Germinal center (tissue), 1 donor: ENCODE measurements around the gene PTPRG.
"Not testable (repeated sequence)": the region's sequence is repeated elsewhere in the genome, so short reads cannot be mapped to it uniquely, and the experiment has no call there.

ENCODE experiments used
- DNase-seq: peaks from one replicate; pipeline ENCODE4 v3.0.0; 2012; ENCODE audit warnings: mixed read lengths, low spot score

The PTPRG gene

DNA sequence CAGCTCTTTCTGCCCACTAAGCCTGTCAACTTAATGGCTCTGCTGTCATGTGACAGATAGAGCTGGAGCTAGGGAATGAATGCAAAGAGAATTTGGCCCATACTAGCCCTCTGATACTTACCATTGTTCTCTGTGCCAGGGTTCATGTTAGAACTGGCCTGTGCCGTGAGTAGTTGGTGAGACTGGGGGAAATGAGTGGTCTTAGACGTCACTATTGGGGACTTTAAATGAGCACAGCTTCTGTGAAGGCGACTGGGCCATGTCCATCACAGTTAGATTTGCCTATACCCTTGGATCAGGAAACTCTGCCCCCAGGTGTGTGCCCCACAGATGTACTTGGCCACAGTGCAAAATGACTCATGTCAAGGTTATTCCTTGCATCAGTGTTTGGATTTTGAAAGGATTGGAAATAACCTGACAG lies 124.9 kb downstream of the PTPRG start:
- no peak for DNase-seq

DNA sequence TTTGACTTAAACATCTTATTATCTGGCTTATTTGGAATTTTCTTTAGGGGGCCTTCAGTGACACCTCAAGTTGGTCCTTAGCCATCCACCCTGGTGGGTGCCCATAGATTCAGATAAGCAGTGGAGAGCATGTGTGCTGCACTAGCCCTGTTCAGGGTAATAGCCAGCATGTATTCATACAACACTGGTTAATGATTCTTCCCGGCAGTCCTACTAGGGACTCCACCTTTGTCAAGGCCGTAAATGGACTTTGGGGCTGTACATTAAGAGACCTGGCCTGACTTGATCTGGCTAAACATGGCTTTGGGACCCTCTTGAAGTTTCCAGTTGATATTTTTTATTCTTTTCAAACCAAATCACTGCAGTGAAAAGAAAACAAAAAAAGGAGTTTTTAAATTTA lies 125.8 kb downstream of the PTPRG start:
- no peak for DNase-seq

GRCh38 chr3:61687663-61688306 lies 126.4 kb downstream of the PTPRG start:
- DNase-seq: no peak

DNA sequence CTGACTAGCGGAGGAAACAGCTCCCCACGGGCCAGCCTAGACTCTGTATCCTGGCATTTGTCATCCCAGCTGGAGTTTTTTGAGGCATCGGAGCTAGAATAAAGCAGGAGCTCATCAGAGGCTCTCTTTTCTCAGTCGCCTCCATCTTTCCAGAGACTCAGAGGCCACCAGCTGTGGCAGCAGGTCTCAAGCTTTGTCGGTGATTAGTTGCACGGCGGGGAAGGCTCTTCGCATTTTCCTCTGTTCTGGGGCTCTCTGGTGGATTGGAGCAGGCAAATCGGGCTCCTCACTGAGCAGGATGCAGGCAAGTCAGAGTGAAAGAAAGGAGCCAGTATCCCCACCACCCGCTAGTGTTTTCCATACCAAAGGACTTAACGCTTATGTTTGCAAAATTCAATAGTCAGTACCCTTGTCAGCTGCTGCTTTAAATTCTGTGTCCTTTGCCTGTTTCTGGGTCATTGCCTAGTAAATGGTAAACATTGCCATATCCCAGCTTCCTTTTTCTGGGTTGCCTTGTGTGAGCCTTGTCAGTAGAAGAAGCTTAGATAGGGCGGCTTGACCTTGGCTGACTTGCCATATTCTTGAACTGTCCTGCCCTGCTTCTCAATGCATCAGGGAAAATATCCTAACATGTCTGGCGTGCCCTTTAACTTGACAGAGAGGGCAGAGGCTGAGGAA lies 127.1 kb downstream of the PTPRG start:
- DNase-seq: no peak

GRCh38 chr3:61690016-61690415 lies 128.6 kb downstream of the PTPRG start:
- no peak for DNase-seq

GRCh38 chr3:61691466-61691865 lies 130.1 kb downstream of the PTPRG start:
- no peak for DNase-seq

DNA sequence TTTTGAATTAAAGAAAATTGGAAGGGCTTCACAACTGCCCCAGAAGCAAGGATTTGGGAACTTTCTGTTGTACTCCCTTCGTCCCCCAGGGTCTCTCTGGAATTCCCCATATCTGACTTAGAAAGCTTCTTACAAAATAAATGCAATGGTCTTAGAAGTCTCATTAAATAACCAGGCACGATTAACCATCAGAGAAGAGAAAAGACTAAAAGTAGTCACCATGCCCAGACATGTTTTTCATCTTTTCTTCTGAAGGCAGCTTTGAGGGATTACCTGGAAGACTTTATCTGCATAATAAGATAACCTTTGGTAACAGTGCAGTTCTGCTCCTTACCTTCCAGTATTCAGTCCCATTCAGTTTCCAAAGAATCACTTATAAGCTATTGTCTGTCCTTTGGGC lies 135.9 kb downstream of the PTPRG start:
- DNase-seq: no peak

DNA sequence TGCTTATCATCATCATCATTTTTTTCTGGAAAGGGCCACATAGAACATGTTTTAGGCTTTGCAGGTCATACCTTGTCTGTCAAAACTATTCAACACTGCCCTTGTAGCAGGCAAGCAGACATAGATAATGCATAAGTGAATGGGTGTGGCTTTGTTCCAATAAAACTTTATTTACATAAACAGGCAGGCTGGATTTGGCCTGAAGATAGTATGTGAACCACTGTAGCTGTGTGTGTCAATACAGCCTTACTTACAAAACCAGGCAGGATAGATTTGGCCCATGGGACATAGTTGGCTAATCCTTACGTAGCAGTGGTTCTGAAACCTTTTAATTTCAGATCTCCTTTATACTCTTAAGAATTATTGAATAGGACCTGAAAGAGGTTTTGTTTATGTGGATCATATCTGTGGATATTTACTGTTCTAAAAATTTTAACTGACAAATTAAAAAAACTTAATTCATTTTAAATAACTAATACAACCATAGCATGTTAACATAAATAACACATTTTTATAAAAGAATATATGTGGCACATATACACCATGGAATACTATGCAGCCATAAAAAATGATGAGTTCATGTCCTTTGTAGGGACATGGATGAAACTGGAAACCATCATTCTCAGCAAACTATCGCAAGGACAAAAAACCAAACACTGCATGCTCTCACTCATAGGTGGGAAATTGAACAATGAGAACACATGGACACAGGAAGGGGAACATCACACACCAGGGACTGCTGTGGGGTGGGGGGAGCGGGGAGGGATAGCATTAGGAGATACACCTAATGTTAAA lies 137.1 kb downstream of the PTPRG start:
- DNase-seq: not testable (repeated sequence)

- DNase-seq: no peak
Observed at GRCh38 chr3:61699622-61700021, 138.3 kb downstream of the PTPRG start.

- DNase-seq: no peak
Observed at GRCh38 chr3:61701011-61701410, 139.6 kb downstream of the PTPRG start.

DNA sequence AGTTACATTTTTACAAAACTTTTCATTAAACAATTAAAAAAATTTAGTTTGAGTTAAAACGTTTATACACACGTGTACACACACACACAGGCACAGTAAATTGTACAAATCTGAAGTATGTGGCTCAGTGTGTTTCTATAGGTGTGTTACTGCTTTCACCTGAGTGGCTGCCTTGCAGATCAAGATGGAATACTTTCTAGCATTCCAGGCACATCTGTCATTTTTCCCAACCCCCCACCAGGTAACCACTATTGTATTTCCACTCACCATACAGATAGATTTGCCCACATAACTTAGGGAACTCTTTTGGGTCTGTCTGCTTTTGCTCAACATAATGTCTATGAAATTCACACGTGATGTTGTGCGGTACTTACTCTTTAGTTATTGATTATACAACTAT lies 141.1 kb downstream of the PTPRG start:
- DNase-seq: no peak

GRCh38 chr3:61704807-61705206 lies 143.4 kb downstream of the PTPRG start:
- DNase-seq: no peak

DNA sequence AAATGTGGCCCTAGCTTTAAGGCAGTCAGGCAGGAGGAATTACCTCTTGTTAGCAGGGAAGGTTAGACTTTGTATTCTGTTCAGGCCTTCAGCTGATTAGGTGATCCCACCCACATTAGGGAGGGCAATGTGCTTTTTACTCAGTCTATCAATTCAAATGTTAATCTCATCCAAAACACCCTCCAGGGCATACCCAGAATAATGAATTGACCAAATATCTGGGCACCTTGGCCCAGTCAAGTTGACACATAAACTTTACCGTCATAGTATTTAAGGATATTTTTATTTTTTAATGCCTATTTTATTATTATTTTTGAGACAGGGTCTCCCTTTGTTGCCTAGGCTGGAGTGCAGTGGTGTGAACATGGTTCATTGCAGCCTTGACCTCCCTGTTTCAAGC lies 146.1 kb downstream of the PTPRG start:
- no peak for DNase-seq

- not testable (repeated sequence) for DNase-seq
Observed at GRCh38 chr3:61710920-61711319, 149.5 kb downstream of the PTPRG start.

DNA sequence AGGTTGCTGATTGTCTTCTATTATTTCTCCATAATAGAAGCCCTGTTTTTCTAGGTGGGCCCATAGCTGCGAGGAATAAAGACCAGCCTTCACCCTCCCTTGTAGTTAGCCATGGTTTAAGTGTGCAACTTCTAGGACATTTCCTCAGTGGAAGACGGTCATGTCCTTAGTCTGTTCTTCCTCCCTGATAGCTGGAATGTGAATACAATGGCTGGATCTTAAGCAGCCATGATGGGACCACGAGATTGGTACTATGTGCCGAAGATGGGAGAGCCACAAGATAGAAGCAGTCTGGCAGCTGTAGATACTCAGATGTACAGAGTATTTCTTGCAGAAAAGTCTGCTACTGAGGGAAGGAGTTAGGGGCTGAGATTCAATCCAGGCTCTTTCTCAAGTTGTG lies 152.9 kb downstream of the PTPRG start:
- DNase-seq: no peak

DNA sequence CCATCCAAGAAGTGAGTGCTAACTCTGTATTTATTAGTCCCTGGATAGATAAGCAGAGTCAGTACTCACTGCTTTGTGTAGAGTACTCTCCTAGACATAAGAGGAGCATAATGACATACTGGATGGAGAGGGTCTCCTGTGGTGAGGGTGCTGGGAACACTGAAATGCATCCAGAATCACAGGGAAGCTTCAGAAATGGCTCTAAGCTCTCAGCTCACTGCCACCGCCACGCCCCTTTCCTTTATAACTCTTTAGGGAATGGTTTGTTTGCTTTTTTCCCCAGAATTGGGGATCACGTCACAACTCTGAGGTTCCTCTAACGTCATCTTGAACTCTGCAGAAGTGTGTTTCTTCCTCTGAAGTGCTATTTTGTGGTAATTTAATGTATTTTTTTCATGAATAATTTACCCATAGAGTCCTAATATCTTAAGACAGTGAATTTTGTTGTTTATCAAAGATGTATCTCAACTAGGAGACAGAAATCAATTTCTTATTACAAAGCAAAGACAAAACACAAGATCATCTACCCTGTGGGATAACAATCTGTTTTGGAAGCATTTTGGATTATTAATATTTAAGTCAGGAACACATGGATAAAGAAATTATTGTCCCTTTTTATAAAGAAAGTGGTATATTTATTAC lies 154.6 kb downstream of the PTPRG start:
- DNase-seq: no peak

DNA sequence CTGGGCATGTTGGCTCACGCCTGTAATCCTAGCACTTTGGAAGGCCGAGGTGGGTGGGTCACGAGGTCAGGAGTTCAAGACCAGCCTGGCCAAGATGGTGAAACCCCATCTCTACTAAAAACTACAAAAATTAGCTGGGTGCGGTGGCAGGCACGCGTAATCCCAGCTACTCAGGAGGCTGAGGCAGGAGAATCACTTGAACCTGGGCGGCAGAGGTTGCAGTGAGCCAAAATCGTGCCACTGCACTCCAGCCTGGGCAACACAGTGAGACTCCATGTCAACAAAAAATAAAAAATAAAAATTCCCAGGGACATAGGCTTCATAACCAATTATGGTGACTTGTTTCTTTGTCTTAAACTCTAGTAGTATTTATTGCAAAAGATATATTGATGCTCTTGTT lies 155.3 kb downstream of the PTPRG start:
- DNase-seq: not testable (repeated sequence)

DNA sequence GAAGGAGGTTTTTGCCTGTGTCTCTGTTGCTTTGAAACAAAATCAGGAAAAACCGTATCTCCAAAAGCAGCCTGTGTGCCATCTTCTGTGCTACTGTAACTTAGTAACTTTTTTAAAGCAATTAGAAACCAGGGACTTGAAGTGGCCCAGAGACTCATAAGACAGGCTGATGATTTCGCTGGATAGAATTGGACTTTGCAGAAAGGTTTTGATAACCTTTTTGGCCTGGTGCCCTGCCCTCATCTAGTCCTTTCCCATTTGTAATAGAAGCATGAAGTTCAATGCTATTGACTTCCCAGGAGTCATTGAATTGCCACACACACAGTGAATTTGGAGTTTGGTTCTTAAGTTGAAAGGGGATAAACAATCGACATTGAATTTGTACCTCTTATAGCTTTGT lies 157.2 kb downstream of the PTPRG start:
- no peak for DNase-seq

DNA sequence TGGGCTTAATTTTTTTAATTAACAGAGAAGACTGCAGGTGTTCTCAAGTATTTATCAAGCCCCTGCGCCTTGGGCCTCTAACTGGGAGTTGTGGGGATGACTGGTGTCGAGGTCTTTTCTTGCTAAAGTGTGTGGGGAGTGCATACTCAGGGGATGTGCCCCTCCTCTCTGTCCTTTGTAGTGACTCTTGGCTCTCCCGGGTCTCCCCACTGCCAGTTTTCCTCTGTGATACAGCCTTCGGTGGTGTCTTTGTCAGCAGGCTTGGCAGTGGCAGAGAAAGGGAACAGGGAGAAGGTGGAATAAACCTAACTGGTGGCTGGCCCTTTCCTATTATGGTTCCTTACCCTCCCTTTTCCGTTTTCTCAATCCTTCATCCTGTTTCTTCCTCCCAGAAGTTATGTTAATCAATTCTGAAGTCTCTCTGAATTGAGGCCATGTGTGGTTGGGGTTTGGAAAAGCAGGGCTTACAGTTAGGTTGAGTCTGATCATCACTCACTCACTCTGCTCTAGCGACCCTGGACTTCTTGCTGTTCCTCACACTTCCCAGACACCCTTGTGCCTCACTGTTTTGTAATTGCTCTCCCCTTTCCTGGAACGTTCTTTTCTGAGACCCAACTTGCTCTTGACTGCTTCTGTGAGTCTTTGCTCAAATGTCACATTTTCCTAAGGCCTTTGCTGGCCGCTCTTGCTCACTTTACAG lies 158.1 kb downstream of the PTPRG start:
- DNase-seq: no peak

DNA sequence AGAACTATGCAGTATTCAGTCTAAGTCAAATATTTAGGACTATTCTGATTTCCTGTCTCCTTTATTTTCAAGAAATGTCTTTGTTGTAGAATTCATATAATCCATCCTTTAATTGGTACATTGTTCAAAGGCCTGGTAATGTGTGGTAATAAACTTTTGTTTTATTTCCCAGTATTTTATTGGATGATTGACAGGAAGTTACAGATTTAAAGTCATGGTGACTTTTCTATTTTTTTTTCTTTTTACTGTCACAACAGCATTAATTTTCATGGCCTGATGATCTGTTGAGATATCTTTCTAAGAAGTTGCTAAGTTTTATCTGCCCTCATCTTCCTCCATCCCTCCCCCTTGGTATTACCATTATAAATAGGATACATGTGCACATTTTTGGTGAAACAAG lies 161.7 kb downstream of the PTPRG start:
- DNase-seq: no peak

- DNase-seq: no peak
Observed at GRCh38 chr3:61724183-61724582, 162.8 kb downstream of the PTPRG start.

GRCh38 chr3:61724801-61725200 lies 163.4 kb downstream of the PTPRG start:
- DNase-seq: no peak
